Effector memory CD4-positive, alpha-beta T cell (primary cell): ENCODE results near the gene IFIT5.
"Not testable (repeated sequence)": the region's sequence is repeated elsewhere in the genome, so short reads cannot be mapped to it uniquely, and the experiment has no call there.

ENCODE experiments used
- DNase-seq, 3 donors: peaks; one replicate each; pipeline ENCODE4 v3.0.0-alpha.2; 2020
- H3K27ac ChIP-seq: 2 replicates; pipeline ENCODE4 v1.7.0; 2013; ENCODE audit warnings: mild to moderate bottlenecking, low read length, moderate library complexity; ENCODE audit not compliant: insufficient read depth, poor library complexity, severe bottlenecking
- H3K27me3 ChIP-seq: replicated peaks from 2 replicates; pipeline ENCODE4 v1.7.0; 2013; ENCODE audit warnings: mild to moderate bottlenecking, low read length; ENCODE audit not compliant: insufficient read depth, control insufficient read depth, poor library complexity, severe bottlenecking
- H3K36me3 ChIP-seq: 2 replicates; pipeline ENCODE4 v1.7.0; 2013; ENCODE audit warnings: mild to moderate bottlenecking, low read length, moderate library complexity; ENCODE audit not compliant: control insufficient read depth, insufficient read depth
- H3K4me1 ChIP-seq: 2 replicates; pipeline ENCODE4 v1.7.0; 2013; ENCODE audit warnings: low read length, mild to moderate bottlenecking; ENCODE audit not compliant: control insufficient read depth, insufficient read depth, poor library complexity, severe bottlenecking
- H3K4me3 ChIP-seq: 2 replicates; pipeline ENCODE4 v1.7.0; 2013; ENCODE audit warnings: low read length, low read depth, mild to moderate bottlenecking; ENCODE audit not compliant: insufficient read depth, poor library complexity, severe bottlenecking
- H3K9me3 ChIP-seq: 2 replicates; pipeline ENCODE4 v1.7.0; 2013; ENCODE audit warnings: mild to moderate bottlenecking, low read length, moderate library complexity; ENCODE audit not compliant: control insufficient read depth

The IFIT5 gene

GRCh38 chr10:89427629-89428028 lies 13.3 kb downstream of the IFIT5 start:
- Histone ChIP-seq H3K4me1 (no peaks in the 10 kb centered on the region), H3K9me3 (no peaks in the 10 kb centered on the region), H3K4me3 (no peak overlapping the region), H3K36me3 (no peaks in the 10 kb centered on the region), H3K27me3 (no peaks in the 10 kb centered on the region), H3K27ac (no peak overlapping the region)
- no peak for DNase-seq

- H3K27ac ChIP-seq: no peak overlapping the region
- no peak for DNase-seq
- H3K36me3 ChIP-seq: no peaks in the 10 kb centered on the region
- no peaks in the 10 kb centered on the region for H3K27me3 ChIP-seq
- H3K4me1 ChIP-seq: no peaks in the 10 kb centered on the region
- H3K9me3 ChIP-seq: no peaks in the 10 kb centered on the region
- H3K4me3 ChIP-seq: no peak overlapping the region
Measured at GRCh38 chr10:89428877-89429276, 14.5 kb downstream of the IFIT5 start.

- Histone ChIP-seq H3K4me1 (no peaks in the 10 kb centered on the region), H3K4me3 (no peak overlapping the region), H3K36me3 (no peaks in the 10 kb centered on the region), H3K27ac (no peak overlapping the region), H3K9me3 (no peaks in the 10 kb centered on the region), H3K27me3 (no peaks in the 10 kb centered on the region)
- DNase-seq: no peak
Measured at GRCh38 chr10:89431977-89432376, 17.6 kb downstream of the IFIT5 start.

GRCh38 chr10:89438525-89438924 lies 24.2 kb downstream of the IFIT5 start:
- H3K4me1 ChIP-seq: no peaks in the 10 kb centered on the region

GRCh38 chr10:89440226-89441009 lies 26.1 kb downstream of the IFIT5 start:
- no peak for DNase-seq
- Histone ChIP-seq H3K27ac (no peak overlapping the region), H3K4me1 (no peaks in the 10 kb centered on the region), H3K4me3 (no peak overlapping the region), H3K36me3 (no peaks in the 10 kb centered on the region), H3K9me3 (no peaks in the 10 kb centered on the region), H3K27me3 (no peaks in the 10 kb centered on the region)

More at GRCh38 chr10:89438525-89438924, 24.2 kb downstream of the IFIT5 start:
- H3K27ac ChIP-seq: no peak overlapping the region
- H3K4me3 ChIP-seq: no peak overlapping the region
- DNase-seq: no peak
- no peaks in the 10 kb centered on the region for H3K36me3 ChIP-seq
- H3K27me3 ChIP-seq: no peaks in the 10 kb centered on the region
- H3K9me3 ChIP-seq: no peaks in the 10 kb centered on the region

GRCh38 chr10:89442289-89442688 lies 27.9 kb downstream of the IFIT5 start:
- H3K27me3 ChIP-seq: no peaks in the 10 kb centered on the region
- no peak overlapping the region for H3K4me3 ChIP-seq
- no peaks in the 10 kb centered on the region for H3K4me1 ChIP-seq
- H3K36me3 ChIP-seq: no peaks in the 10 kb centered on the region
- DNase-seq: no peak
- no peaks in the 10 kb centered on the region for H3K9me3 ChIP-seq
- no peak overlapping the region for H3K27ac ChIP-seq

GRCh38 chr10:89444819-89445218 lies 30.5 kb downstream of the IFIT5 start:
- not testable (repeated sequence) for H3K4me3 ChIP-seq

GRCh38 chr10:89450901-89451300 lies 36.5 kb downstream of the IFIT5 start:
- H3K27me3 ChIP-seq: no peaks in the 10 kb centered on the region
- no peaks in the 10 kb centered on the region for H3K9me3 ChIP-seq
- H3K4me3 ChIP-seq: no peak overlapping the region
- no peaks in the 10 kb centered on the region for H3K4me1 ChIP-seq
- H3K36me3 ChIP-seq: no peaks in the 10 kb centered on the region
- no peak overlapping the region for H3K27ac ChIP-seq
- DNase-seq: no peak

More at GRCh38 chr10:89444819-89445218, 30.5 kb downstream of the IFIT5 start:
- DNase-seq, H3K27ac ChIP-seq, H3K27me3 ChIP-seq, H3K4me1 ChIP-seq, H3K9me3 ChIP-seq, H3K36me3 ChIP-seq: not testable (repeated sequence)

GRCh38 chr10:89452193-89452592 lies 37.8 kb downstream of the IFIT5 start:
- no peaks in the 10 kb centered on the region for H3K27me3 ChIP-seq
- no peaks in the 10 kb centered on the region for H3K4me1 ChIP-seq
- H3K4me3 ChIP-seq: no peak overlapping the region
- H3K27ac ChIP-seq: no peak overlapping the region
- no peaks in the 10 kb centered on the region for H3K36me3 ChIP-seq
- no peak for DNase-seq
- H3K9me3 ChIP-seq: no peaks in the 10 kb centered on the region

GRCh38 chr10:89454561-89455347 lies 40.4 kb downstream of the IFIT5 start:
- Histone ChIP-seq H3K27ac (no peak overlapping the region), H3K4me1 (no peaks in the 10 kb centered on the region), H3K4me3 (no peak overlapping the region), H3K9me3 (no peaks in the 10 kb centered on the region), H3K27me3 (no peaks in the 10 kb centered on the region), H3K36me3 (no peaks in the 10 kb centered on the region)
- DNase-seq: no peak
